Prostate gland (tissue), 2 donors: Measurements from ENCODE around the gene SRPRB. TPM values are rescaled to one million over a fixed set of nuclear protein-coding genes. Genes with fewer than 3 reads are reported as not detected.
"Not testable (repeated sequence)": the region's sequence is repeated elsewhere in the genome, so short reads cannot be mapped to it uniquely, and the experiment has no call there.

Experiments used
- DNase-seq: peaks from one replicate; pipeline ENCODE4 v3.0.0-alpha.2; 2019; ENCODE audit warnings: low spot score
- H3K27ac ChIP-seq, 2 donors: fragments of 200-600 bp; sonication (generic); 2 replicates each; pipeline ENCODE4 v1.5.1; 2017 to 2019
- H3K27me3 ChIP-seq: fragments of 200-600 bp; sonication (generic); replicated peaks from 2 replicates; pipeline ENCODE4 v1.5.1; 2019; ENCODE audit not compliant: insufficient read depth
- H3K36me3 ChIP-seq, 2 donors: fragments of 200-600 bp; sonication (generic); 1 replicate in 1 of 2; 2 replicates in 1 of 2; pipeline versions ENCODE4 v1.5.1 to v1.8.1; 2017 to 2019
- H3K4me1 ChIP-seq: fragments of 200-600 bp; sonication (generic); replicated peaks from 2 replicates; pipeline ENCODE4 v1.5.1; 2019
- H3K4me3 ChIP-seq, 2 donors: fragments of 200-600 bp; sonication (generic); 2 replicates each; pipeline ENCODE4 v1.5.1; 2017 to 2019
- H3K9me3 ChIP-seq: fragments of 200-600 bp; sonication (generic); 2 replicates; pipeline ENCODE4 v1.5.1; 2017
- CTCF ChIP-seq, 4 experiments: fragments of 200-600 bp in 2 of 4; fragments of 450-650 bp in 2 of 4; sonication (generic) in 2 of 4; IDR thresholded peaks; 1 replicate in 3 of 4; 2 replicates in 1 of 4; pipeline ENCODE4 v1.5.1; 2016 to 2019; ENCODE audit warnings: antibody characterized with exemption in 4 of 4, mild to moderate bottlenecking in 2 of 4, moderate library complexity in 2 of 4
- POLR2A ChIP-seq: fragments of 450-650 bp; IDR thresholded peaks from one replicate; pipeline ENCODE4 v1.6.1; 2016; ENCODE audit warnings: antibody characterized with exemption, mild to moderate bottlenecking
- POLR2AphosphoS5 ChIP-seq: sonication (generic); formaldehyde crosslinking; IDR thresholded peaks from one replicate; pipeline ENCODE4 v1.6.1; 2017; ENCODE audit warnings: antibody characterized with exemption
- WGBS: methylation state at CpG from one replicate; pipeline ENCODE4 v1.1.5; 2018; 5-methylcytosine and 5-hydroxymethylcytosine counted together
- intact Hi-C: fragments of 100-400 bp; cut with DNase I; formaldehyde crosslinking; loops from one replicate; pipeline ENCODE4 v1.14.2; 2022
- total RNA-seq, 2 donors: library from RNA; depleted of rRNA; stranded (reverse); fragments of >200 nt; gene quantifications; one replicate each; pipeline ENCODE4 v1.1.0, GENCODE V29; 2016

SRPRB gene
- total RNA-seq, 2 donors from 2014 or later = 25.5 to 29.1 TPM

GRCh38 chr3:133779626-133780203 is 25.9 kb upstream of the SRPRB start:
- 91% methylated on average over 4 of the region's 4 CpGs for WGBS
- intact Hi-C loops = no loop called here
- H3K36me3 ChIP-seq = no peaks in the 10 kb centered on the region

GRCh38 chr3:133780756-133781155 is 24.9 kb upstream of the SRPRB start:
- H3K27me3 ChIP-seq, H3K4me3 ChIP-seq: not testable (repeated sequence)

More at GRCh38 chr3:133779626-133780203, 25.9 kb upstream of the SRPRB start:
- no peak overlapping the region for H3K4me3 ChIP-seq
- no peaks in the 10 kb centered on the region for H3K4me1 ChIP-seq
- DNase-seq = no peak
- no peak overlapping the region for H3K27ac ChIP-seq
- no peaks in the 10 kb centered on the region for H3K9me3 ChIP-seq
- TF ChIP-seq POLR2A (no peak), POLR2AphosphoS5 (no peak), CTCF (IDR thresholded peaks at IDR 0.05) (no peak)
- no peaks in the 10 kb centered on the region for H3K27me3 ChIP-seq

GRCh38 chr3:133781570-133781969 is 24.0 kb upstream of the SRPRB start:
- H3K27ac ChIP-seq = no peak overlapping the region
- no peaks in the 10 kb centered on the region for H3K36me3 ChIP-seq
- intact Hi-C loops = no loop called here
- H3K9me3 ChIP-seq = no peaks in the 10 kb centered on the region
- no peaks in the 10 kb centered on the region for H3K27me3 ChIP-seq
- H3K4me1 ChIP-seq = no peaks in the 10 kb centered on the region
- no peak overlapping the region for H3K4me3 ChIP-seq
- DNase-seq = no peak
- TF ChIP-seq CTCF (IDR thresholded peaks at IDR 0.05) = no peak
- TF ChIP-seq POLR2AphosphoS5 = no peak
- no peak for TF ChIP-seq POLR2A

More at GRCh38 chr3:133780756-133781155, 24.9 kb upstream of the SRPRB start:
- WGBS = 94% methylated on average over 6 of the region's 6 CpGs
- H3K9me3 ChIP-seq, H3K4me1 ChIP-seq, H3K36me3 ChIP-seq, H3K27ac ChIP-seq, DNase-seq, intact Hi-C loops: not testable (repeated sequence)

GRCh38 chr3:133782454-133782853 is 23.2 kb upstream of the SRPRB start:
- H3K36me3 ChIP-seq = no peaks in the 10 kb centered on the region
- H3K27me3 ChIP-seq = no peaks in the 10 kb centered on the region
- WGBS = 91% methylated on average over 2 of the region's 2 CpGs
- TF ChIP-seq CTCF (IDR thresholded peaks at IDR 0.05) = no peak
- no peak for TF ChIP-seq POLR2A
- TF ChIP-seq POLR2AphosphoS5 = no peak
- no peak overlapping the region for H3K4me3 ChIP-seq
- no peak overlapping the region for H3K27ac ChIP-seq
- intact Hi-C loops = no loop called here
- H3K9me3 ChIP-seq = no peaks in the 10 kb centered on the region
- no peaks in the 10 kb centered on the region for H3K4me1 ChIP-seq
- DNase-seq = no peak

GRCh38 chr3:133783762-133784161 is 21.9 kb upstream of the SRPRB start:
- no peak for TF ChIP-seq POLR2A
- TF ChIP-seq POLR2AphosphoS5 = no peak
- TF ChIP-seq CTCF (IDR thresholded peaks at IDR 0.05) = no peak
- no peaks in the 10 kb centered on the region for H3K36me3 ChIP-seq
- no peaks in the 10 kb centered on the region for H3K9me3 ChIP-seq
- H3K27me3 ChIP-seq = no peaks in the 10 kb centered on the region
- no peak for DNase-seq
- H3K4me3 ChIP-seq = no peak overlapping the region
- H3K4me1 ChIP-seq = no peaks in the 10 kb centered on the region
- intact Hi-C loops = no loop called here
- H3K27ac ChIP-seq = no peak overlapping the region
- 78% methylated on average over 32 of the region's 32 CpGs for WGBS
